Measurements from ENCODE around the gene SUMO2. TPM values are rescaled to one million over a fixed set of nuclear protein-coding genes. Genes with fewer than 3 reads are reported as not detected.
A peak's percentile ranks its signal among the peaks of the same experiment; 100 is the strongest.

Gene SUMO2
- total and polyA plus RNA-seq, 9 of the 15 experiments (the other 6 are each of a cell fraction or from before 2014, with no cell fraction given): 157 to 733 (median 419) TPM

DNA sequence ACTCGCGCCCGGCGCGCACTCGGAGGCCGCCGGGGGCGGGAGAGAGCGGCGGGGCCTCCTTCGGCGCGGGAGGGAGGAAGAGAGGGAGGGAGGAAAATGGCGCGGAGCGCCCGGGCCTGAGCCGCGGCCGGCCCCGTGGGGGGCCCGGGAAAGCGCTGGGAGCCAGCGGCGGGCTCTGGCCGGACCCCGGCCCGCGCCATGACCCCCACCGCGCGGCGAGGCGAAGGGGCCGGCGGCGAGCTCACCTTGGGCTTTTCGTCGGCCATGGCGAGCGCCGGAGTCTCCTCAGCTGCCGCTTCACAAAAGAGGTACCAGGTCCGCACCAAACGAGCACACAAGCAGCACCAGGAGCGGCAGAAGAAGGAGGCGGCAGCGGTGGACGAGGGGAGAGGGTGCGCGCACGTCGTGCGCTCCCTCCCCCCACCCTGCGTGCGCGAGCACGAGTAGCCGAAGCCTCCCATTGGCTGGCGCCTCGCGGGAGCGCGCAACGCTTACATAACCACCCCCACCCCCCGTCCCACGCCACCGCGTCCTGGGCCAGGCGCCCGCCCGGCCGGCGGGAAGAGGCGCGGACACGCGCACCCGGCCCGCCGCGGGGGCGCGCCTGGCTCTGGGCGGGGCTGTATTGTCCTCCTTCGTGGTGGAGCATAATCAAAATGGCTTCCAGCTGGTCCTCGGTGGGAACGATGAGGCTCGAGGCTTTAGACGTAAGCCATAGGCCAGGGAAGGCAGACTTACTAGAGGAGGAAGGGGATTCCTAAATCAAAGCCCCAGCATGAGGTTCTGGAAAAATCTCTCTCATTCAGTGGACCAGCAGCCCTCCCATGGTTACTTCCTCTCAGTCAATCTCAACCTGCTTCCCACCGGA, at the start of gene SUMO2 (continued):
- TF ChIP-seq SREBF2 (CRISPR knock-in tag; IDR thresholded peaks at IDR 0.05): no peak
- TF ChIP-seq NONO (IDR thresholded peaks at IDR 0.05; ENCODE audit: low read depth in 2 of 2, low read length in 1 of 2): peak; percentile 39 to 48; a peak in 2 of 4 replicates
- TF ChIP-seq RBM34 (IDR thresholded peaks at IDR 0.05; ENCODE audit: borderline replicate concordance, insufficient read depth, low read length): no peak
- TF ChIP-seq ZNF507 (tag; conservative IDR thresholded peaks at IDR 0.05): no peak
- no peak for TF ChIP-seq ARHGAP35 (IDR thresholded peaks at IDR 0.05; ENCODE audit: partially characterized antibody)
- no peak for TF ChIP-seq ZNF717 (CRISPR knock-in tag; IDR thresholded peaks at IDR 0.05)
- no peak for TF ChIP-seq NBN (IDR thresholded peaks at IDR 0.05; ENCODE audit: low read depth)
- TF ChIP-seq NR4A1 (CRISPR knock-in tag; IDR thresholded peaks at IDR 0.05): no peak
- TF ChIP-seq NR4A1 (tag; IDR thresholded peaks at IDR 0.05): peak; percentile 91
- no peak for TF ChIP-seq ZNF217 (CRISPR knock-in tag; IDR thresholded peaks at IDR 0.05)
- TF ChIP-seq, protein P1, sequence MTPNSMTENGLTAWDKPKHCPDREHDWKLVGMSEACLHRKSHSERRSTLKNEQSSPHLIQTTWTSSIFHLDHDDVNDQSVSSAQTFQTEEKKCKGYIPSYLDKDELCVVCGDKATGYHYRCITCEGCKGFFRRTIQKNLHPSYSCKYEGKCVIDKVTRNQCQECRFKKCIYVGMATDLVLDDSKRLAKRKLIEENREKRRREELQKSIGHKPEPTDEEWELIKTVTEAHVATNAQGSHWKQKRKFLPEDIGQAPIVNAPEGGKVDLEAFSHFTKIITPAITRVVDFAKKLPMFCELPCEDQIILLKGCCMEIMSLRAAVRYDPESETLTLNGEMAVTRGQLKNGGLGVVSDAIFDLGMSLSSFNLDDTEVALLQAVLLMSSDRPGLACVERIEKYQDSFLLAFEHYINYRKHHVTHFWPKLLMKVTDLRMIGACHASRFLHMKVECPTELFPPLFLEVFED (CRISPR knock-in tag; conservative IDR thresholded peaks at IDR 0.05): no peak
- peak; percentile 79 for TF ChIP-seq EGR1 (conservative IDR thresholded peaks at IDR 0.05)
- TF ChIP-seq, protein P2, sequence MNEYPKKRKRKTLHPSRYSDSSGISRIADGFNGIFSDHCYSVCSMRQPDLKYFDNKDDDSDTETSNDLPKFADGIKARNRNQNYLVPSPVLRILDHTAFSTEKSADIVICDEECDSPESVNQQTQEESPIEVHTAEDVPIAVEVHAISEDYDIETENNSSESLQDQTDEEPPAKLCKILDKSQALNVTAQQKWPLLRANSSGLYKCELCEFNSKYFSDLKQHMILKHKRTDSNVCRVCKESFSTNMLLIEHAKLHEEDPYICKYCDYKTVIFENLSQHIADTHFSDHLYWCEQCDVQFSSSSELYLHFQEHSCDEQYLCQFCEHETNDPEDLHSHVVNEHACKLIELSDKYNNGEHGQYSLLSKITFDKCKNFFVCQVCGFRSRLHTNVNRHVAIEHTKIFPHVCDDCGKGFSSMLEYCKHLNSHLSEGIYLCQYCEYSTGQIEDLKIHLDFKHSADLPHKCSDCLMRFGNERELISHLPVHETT (CRISPR knock-in tag; conservative IDR thresholded peaks at IDR 0.05 in 1 of 2, IDR thresholded peaks at IDR 0.05 in 1 of 2): peak in 1 of 2 experiments; percentile 97; a peak in 2 of 4 replicates
- no peak for TF ChIP-seq KDM2B (CRISPR knock-in tag; IDR thresholded peaks at IDR 0.05)
- no peak for TF ChIP-seq TAL1 (IDR thresholded peaks at IDR 0.05)
- TF ChIP-seq GATA2 (CRISPR knock-in tag; IDR thresholded peaks at IDR 0.05): no peak
- no peak for TF ChIP-seq PCBP2 (IDR thresholded peaks at IDR 0.05; ENCODE audit: low read depth, low read length, poor library complexity, severe bottlenecking)
- TF ChIP-seq, protein P3, sequence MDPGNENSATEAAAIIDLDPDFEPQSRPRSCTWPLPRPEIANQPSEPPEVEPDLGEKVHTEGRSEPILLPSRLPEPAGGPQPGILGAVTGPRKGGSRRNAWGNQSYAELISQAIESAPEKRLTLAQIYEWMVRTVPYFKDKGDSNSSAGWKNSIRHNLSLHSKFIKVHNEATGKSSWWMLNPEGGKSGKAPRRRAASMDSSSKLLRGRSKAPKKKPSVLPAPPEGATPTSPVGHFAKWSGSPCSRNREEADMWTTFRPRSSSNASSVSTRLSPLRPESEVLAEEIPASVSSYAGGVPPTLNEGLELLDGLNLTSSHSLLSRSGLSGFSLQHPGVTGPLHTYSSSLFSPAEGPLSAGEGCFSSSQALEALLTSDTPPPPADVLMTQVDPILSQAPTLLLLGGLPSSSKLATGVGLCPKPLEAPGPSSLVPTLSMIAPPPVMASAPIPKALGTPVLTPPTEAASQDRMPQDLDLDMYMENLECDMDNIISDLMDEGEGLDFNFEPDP (CRISPR knock-in tag; IDR thresholded peaks at IDR 0.05): no peak
- no peak for TF ChIP-seq ETS2 (tag; IDR thresholded peaks at IDR 0.05; ENCODE audit: borderline replicate concordance, poor library complexity, severe bottlenecking)
- TF ChIP-seq, protein P4, sequence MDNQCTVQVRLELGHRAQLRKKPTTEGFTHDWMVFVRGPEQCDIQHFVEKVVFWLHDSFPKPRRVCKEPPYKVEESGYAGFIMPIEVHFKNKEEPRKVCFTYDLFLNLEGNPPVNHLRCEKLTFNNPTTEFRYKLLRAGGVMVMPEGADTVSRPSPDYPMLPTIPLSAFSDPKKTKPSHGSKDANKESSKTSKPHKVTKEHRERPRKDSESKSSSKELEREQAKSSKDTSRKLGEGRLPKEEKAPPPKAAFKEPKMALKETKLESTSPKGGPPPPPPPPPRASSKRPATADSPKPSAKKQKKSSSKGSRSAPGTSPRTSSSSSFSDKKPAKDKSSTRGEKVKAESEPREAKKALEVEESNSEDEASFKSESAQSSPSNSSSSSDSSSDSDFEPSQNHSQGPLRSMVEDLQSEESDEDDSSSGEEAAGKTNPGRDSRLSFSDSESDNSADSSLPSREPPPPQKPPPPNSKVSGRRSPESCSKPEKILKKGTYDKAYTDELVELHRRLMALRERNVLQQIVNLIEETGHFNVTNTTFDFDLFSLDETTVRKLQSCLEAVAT (IDR thresholded peaks at IDR 0.05): no peak
- no peak for TF ChIP-seq KAT2B (IDR thresholded peaks at IDR 0.05; ENCODE audit: low read depth, low read length)
- peak; percentile 32 for TF ChIP-seq EP400 (IDR thresholded peaks at IDR 0.05)

All from K562 (cell line).